ENCODE results near the gene E2F2. TPM values are rescaled to one million over a fixed set of nuclear protein-coding genes. Genes with fewer than 3 reads are reported as not detected.

E2F2 gene
- total and polyA plus RNA-seq, 2 donors = 2.0 to 28.8 TPM

GRCh38 chr1:23565776-23566175 lies 34.7 kb upstream of the E2F2 start:
- H3K4me1 ChIP-seq (ENCODE audit: control insufficient read depth in 2 of 2, insufficient read depth in 2 of 2, low read length in 2 of 2) = peaks cover 14 to 66% of the 10 kb centered on the region in 2 donors
- 95% methylated on average over 3 of the region's 3 CpGs for WGBS
- no peak overlapping the region for H3K4me3 ChIP-seq (ENCODE audit: low read length in 2 of 2)
- H3K27ac ChIP-seq (ENCODE audit: low read depth in 1 of 2, low read length in 1 of 2) = no peak overlapping the region
- peaks cover 3 to 27% of the 10 kb centered on the region in 2 donors for H3K27me3 ChIP-seq (ENCODE audit: control insufficient read depth in 2 of 2, insufficient read depth in 1 of 2, low read length in 1 of 2)
- H3K9me3 ChIP-seq (ENCODE audit: control insufficient read depth in 2 of 2, insufficient read depth in 1 of 2, low read length in 1 of 2) = no peaks in the 10 kb centered on the region
- no peaks in the 10 kb centered on the region for H3K36me3 ChIP-seq (ENCODE audit: control insufficient read depth in 2 of 2, insufficient read depth in 2 of 2, low read length in 1 of 2)
- DNase-seq (ENCODE audit: low read depth in 6 of 9, low spot score in 9 of 9) = no peak

DNA sequence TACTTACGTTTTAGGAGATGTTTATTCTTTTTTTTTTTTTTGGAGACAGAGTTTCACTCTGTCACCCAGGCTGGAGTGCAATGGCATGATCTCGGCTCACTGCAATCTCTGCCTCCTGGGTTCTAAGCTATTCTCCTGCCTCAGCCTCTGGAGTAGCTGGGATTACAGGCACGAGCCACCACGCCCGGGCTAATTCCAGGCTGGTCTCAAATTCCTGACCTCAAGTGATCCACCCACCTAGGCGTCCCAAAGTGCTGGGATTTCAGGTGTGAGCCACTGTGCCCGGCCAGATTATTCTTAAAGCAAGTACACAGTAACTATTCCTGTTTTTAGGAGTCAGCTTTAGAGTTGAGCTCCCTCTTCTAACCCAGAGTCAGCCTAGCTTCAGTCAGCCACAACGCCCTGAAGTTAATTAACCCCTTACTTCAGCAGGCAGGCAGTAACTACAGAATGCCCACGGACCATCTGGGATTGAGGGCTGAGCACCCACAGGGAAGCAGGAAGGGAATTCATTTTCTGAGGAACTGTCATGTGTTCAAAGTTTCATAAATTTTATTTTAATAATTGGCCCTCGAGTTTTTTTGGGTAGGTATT lies 33.6 kb upstream of the E2F2 start:
- Histone ChIP-seq H3K27me3 (ENCODE audit: control insufficient read depth in 2 of 2, insufficient read depth in 1 of 2, low read length in 1 of 2) (peaks cover 6 to 38% of the 10 kb centered on the region in 2 donors), H3K36me3 (ENCODE audit: control insufficient read depth in 2 of 2, insufficient read depth in 2 of 2, low read length in 1 of 2) (no peaks in the 10 kb centered on the region), H3K4me3 (ENCODE audit: low read length in 2 of 2) (no peak overlapping the region), H3K4me1 (ENCODE audit: control insufficient read depth in 2 of 2, insufficient read depth in 2 of 2, low read length in 2 of 2) (peaks cover 25 to 77% of the 10 kb centered on the region in 2 donors), H3K9me3 (ENCODE audit: control insufficient read depth in 2 of 2, insufficient read depth in 1 of 2, low read length in 1 of 2) (no peaks in the 10 kb centered on the region), H3K27ac (ENCODE audit: low read depth in 1 of 2, low read length in 1 of 2) (peak overlapping the region in 1 of 2 donors; percentile 46)
- 95% methylated on average over 10 of the region's 10 CpGs for WGBS
- DNase-seq (ENCODE audit: low read depth in 6 of 9, low spot score in 9 of 9) = no peak

- Histone ChIP-seq H3K4me1 (ENCODE audit: control insufficient read depth in 2 of 2, insufficient read depth in 2 of 2, low read length in 2 of 2) (peaks cover 26 to 76% of the 10 kb centered on the region in 2 donors), H3K27me3 (ENCODE audit: control insufficient read depth in 2 of 2, insufficient read depth in 1 of 2, low read length in 1 of 2) (peaks cover 6 to 45% of the 10 kb centered on the region in 2 donors), H3K27ac (ENCODE audit: low read depth in 1 of 2, low read length in 1 of 2) (no peak overlapping the region), H3K9me3 (ENCODE audit: control insufficient read depth in 2 of 2, insufficient read depth in 1 of 2, low read length in 1 of 2) (no peaks in the 10 kb centered on the region), H3K36me3 (ENCODE audit: control insufficient read depth in 2 of 2, insufficient read depth in 2 of 2, low read length in 1 of 2) (no peaks in the 10 kb centered on the region), H3K4me3 (ENCODE audit: low read length in 2 of 2) (no peak overlapping the region)
- 99% methylated on average over 3 of the region's 3 CpGs for WGBS
- no peak for DNase-seq (ENCODE audit: low read depth in 6 of 9, low spot score in 9 of 9)
Measured at GRCh38 chr1:23563755-23564374, 32.8 kb upstream of the E2F2 start.

DNA sequence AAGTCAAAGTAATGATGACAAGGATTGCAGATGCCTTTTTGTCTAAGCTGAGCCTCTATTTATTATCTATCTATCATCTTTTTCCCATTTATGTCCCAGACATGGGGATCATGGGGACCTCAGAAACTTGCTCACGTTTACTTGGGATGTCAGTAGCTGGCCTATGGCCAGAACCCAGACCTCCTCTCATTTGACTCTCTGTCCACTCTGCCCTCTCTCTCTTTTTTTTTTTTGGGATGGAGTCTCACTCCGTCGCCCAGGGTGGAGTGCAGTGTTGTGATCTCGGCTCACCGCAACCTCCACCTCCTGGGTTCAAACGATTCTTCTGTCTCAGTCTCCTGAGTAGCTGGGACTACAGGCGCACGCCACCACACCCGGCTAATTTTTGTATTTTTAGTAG lies 32.0 kb upstream of the E2F2 start:
- no peaks in the 10 kb centered on the region for H3K9me3 ChIP-seq (ENCODE audit: control insufficient read depth in 2 of 2, insufficient read depth in 1 of 2, low read length in 1 of 2)
- peaks cover 0 to 4% of the 10 kb centered on the region in 2 donors for H3K36me3 ChIP-seq (ENCODE audit: control insufficient read depth in 2 of 2, insufficient read depth in 2 of 2, low read length in 1 of 2)
- peaks cover 21 to 78% of the 10 kb centered on the region in 2 donors for H3K4me1 ChIP-seq (ENCODE audit: control insufficient read depth in 2 of 2, insufficient read depth in 2 of 2, low read length in 2 of 2)
- H3K4me3 ChIP-seq (ENCODE audit: low read length in 2 of 2) = no peak overlapping the region
- no peak for DNase-seq (ENCODE audit: low read depth in 6 of 9, low spot score in 9 of 9)
- 86% methylated on average over 9 of the region's 9 CpGs for WGBS
- H3K27ac ChIP-seq (ENCODE audit: low read depth in 1 of 2, low read length in 1 of 2) = peak overlapping the region in 1 of 2 donors; percentile 15
- peaks cover 6 to 48% of the 10 kb centered on the region in 2 donors for H3K27me3 ChIP-seq (ENCODE audit: control insufficient read depth in 2 of 2, insufficient read depth in 1 of 2, low read length in 1 of 2)

GRCh38 chr1:23562137-23562876 lies 31.3 kb upstream of the E2F2 start:
- H3K27ac ChIP-seq (ENCODE audit: low read depth in 1 of 2, low read length in 1 of 2) = peak overlapping the region; percentile 58 to 67
- 8% methylated on average over 19 of the region's 19 CpGs for WGBS
- peak in 3 of 9 donors; percentile 56 to 71 (median 64) for DNase-seq (ENCODE audit: low read depth in 6 of 9, low spot score in 9 of 9)
- peaks cover 26 to 78% of the 10 kb centered on the region in 2 donors for H3K4me1 ChIP-seq (ENCODE audit: control insufficient read depth in 2 of 2, insufficient read depth in 2 of 2, low read length in 2 of 2)
- H3K27me3 ChIP-seq (ENCODE audit: control insufficient read depth in 2 of 2, insufficient read depth in 1 of 2, low read length in 1 of 2) = peaks cover 6 to 43% of the 10 kb centered on the region in 2 donors
- H3K4me3 ChIP-seq (ENCODE audit: low read length in 2 of 2) = peak overlapping the region in 1 of 2 donors; percentile 20
- peaks cover 0 to 10% of the 10 kb centered on the region in 2 donors for H3K36me3 ChIP-seq (ENCODE audit: control insufficient read depth in 2 of 2, insufficient read depth in 2 of 2, low read length in 1 of 2)
- no peaks in the 10 kb centered on the region for H3K9me3 ChIP-seq (ENCODE audit: control insufficient read depth in 2 of 2, insufficient read depth in 1 of 2, low read length in 1 of 2)

DNA sequence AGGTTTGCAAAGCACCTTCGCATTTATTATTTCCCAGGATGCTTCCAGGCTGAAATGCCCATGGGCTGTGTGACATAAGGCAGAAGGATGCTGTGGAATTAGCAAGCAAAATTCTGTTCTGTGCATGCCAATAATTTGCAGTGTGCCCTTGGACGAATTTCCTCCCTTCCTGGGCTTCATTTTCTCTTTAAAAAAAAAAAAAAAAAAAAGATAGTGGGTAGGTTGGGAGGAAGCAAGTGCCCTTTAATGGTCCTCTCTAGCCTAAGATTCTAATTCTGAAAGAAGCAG lies 30.7 kb upstream of the E2F2 start:
- H3K36me3 ChIP-seq (ENCODE audit: control insufficient read depth in 2 of 2, insufficient read depth in 2 of 2, low read length in 1 of 2) = peaks cover 0 to 15% of the 10 kb centered on the region in 2 donors
- H3K9me3 ChIP-seq (ENCODE audit: control insufficient read depth in 2 of 2, insufficient read depth in 1 of 2, low read length in 1 of 2) = no peaks in the 10 kb centered on the region
- peaks cover 6 to 43% of the 10 kb centered on the region in 2 donors for H3K27me3 ChIP-seq (ENCODE audit: control insufficient read depth in 2 of 2, insufficient read depth in 1 of 2, low read length in 1 of 2)
- H3K4me3 ChIP-seq (ENCODE audit: low read length in 2 of 2) = no peak overlapping the region
- 57% methylated on average over 2 of the region's 2 CpGs for WGBS
- no peak for DNase-seq (ENCODE audit: low read depth in 6 of 9, low spot score in 9 of 9)
- H3K27ac ChIP-seq (ENCODE audit: low read depth in 1 of 2, low read length in 1 of 2) = peak overlapping the region; percentile 58 to 67
- H3K4me1 ChIP-seq (ENCODE audit: control insufficient read depth in 2 of 2, insufficient read depth in 2 of 2, low read length in 2 of 2) = peaks cover 31 to 78% of the 10 kb centered on the region in 2 donors

- 37% methylated on average over 6 of the region's 6 CpGs for WGBS
- H3K4me3 ChIP-seq (ENCODE audit: low read length in 2 of 2) = no peak overlapping the region
Measured at GRCh38 chr1:23561076-23561812, 30.2 kb upstream of the E2F2 start.

GRCh38 chr1:23559985-23560741 lies 29.1 kb upstream of the E2F2 start:
- whole genome bisulfite sequencing = 8% methylated on average over 6 of the region's 6 CpGs
- H3K27me3 ChIP-seq (ENCODE audit: control insufficient read depth in 2 of 2, insufficient read depth in 1 of 2, low read length in 1 of 2) = peaks cover 6 to 43% of the 10 kb centered on the region in 2 donors
- peak overlapping the region; percentile 94 to 95 for H3K27ac ChIP-seq (ENCODE audit: low read depth in 1 of 2, low read length in 1 of 2)
- H3K4me3 ChIP-seq (ENCODE audit: low read length in 2 of 2) = peak overlapping the region; percentile 70 to 84
- H3K4me1 ChIP-seq (ENCODE audit: control insufficient read depth in 2 of 2, insufficient read depth in 2 of 2, low read length in 2 of 2) = peaks cover 47 to 86% of the 10 kb centered on the region in 2 donors
- peaks cover 0 to 25% of the 10 kb centered on the region in 2 donors for H3K36me3 ChIP-seq (ENCODE audit: control insufficient read depth in 2 of 2, insufficient read depth in 2 of 2, low read length in 1 of 2)
- H3K9me3 ChIP-seq (ENCODE audit: control insufficient read depth in 2 of 2, insufficient read depth in 1 of 2, low read length in 1 of 2) = no peaks in the 10 kb centered on the region
- no peak for DNase-seq (ENCODE audit: low read depth in 6 of 9, low spot score in 9 of 9)

More at GRCh38 chr1:23561076-23561812, 30.2 kb upstream of the E2F2 start:
- no peak for DNase-seq (ENCODE audit: low read depth in 6 of 9, low spot score in 9 of 9)
- Histone ChIP-seq H3K36me3 (ENCODE audit: control insufficient read depth in 2 of 2, insufficient read depth in 2 of 2, low read length in 1 of 2) (peaks cover 0 to 19% of the 10 kb centered on the region in 2 donors), H3K4me1 (ENCODE audit: control insufficient read depth in 2 of 2, insufficient read depth in 2 of 2, low read length in 2 of 2) (peaks cover 37 to 80% of the 10 kb centered on the region in 2 donors), H3K9me3 (ENCODE audit: control insufficient read depth in 2 of 2, insufficient read depth in 1 of 2, low read length in 1 of 2) (no peaks in the 10 kb centered on the region), H3K27ac (ENCODE audit: low read depth in 1 of 2, low read length in 1 of 2) (peak overlapping the region in 1 of 2 donors; percentile 67), H3K27me3 (ENCODE audit: control insufficient read depth in 2 of 2, insufficient read depth in 1 of 2, low read length in 1 of 2) (peaks cover 6 to 43% of the 10 kb centered on the region in 2 donors)
